ENCODE results near the gene GTPBP6.

DNA sequence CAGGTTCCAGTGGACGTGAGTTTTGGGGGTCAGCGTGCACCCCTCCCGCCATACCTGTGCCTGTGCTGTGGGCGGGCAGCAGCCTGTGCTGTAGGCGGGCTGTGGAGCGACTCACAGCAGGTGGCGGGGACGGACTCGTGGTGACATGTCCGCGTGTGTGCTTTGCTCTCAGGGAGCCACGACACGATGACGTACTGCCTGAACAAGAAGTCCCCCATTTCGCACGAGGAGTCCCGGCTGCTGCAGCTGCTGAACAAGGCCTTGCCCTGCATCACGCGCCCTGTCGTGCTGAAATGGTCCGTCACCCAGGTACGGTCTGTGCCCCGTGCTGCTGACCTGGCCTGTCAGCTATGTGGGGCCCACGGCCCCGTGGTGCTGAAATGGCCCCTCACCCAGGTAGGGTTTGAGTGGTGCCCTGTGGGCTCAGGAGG is 30.0 kb downstream of the GTPBP6 start:
- TF ChIP-seq, protein P1, sequence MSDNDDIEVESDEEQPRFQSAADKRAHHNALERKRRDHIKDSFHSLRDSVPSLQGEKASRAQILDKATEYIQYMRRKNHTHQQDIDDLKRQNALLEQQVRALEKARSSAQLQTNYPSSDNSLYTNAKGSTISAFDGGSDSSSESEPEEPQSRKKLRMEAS (IDR thresholded peaks at IDR 0.05; ENCODE audit: low read depth) = no peak
- TF ChIP-seq SIN3A (IDR thresholded peaks at IDR 0.05; ENCODE audit: borderline replicate concordance, low read depth, low read length) = no peak
